ENCODE measurements around the gene FLRT1.

DNA sequence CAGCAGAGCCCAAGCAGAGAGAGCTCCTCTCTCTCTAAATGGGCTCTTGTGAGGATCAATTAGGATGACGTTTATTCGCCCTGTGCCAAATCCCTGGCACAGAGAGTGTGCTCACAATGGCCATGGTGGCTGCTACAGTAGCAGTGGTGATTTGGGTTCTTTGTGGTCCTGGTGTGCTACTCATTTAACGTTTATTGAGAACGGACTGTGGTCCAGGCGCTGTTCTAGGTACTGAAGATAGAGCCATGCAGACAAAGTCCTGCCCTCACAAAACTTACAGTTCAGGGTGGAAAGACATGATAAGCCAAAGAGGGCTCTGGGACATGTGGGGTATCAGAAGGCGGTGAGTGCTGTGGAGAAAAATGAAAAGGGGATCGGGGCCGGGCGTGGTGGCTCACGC, 44.2 kb upstream of the FLRT1 start:
- TF ChIP-seq, protein P1, sequence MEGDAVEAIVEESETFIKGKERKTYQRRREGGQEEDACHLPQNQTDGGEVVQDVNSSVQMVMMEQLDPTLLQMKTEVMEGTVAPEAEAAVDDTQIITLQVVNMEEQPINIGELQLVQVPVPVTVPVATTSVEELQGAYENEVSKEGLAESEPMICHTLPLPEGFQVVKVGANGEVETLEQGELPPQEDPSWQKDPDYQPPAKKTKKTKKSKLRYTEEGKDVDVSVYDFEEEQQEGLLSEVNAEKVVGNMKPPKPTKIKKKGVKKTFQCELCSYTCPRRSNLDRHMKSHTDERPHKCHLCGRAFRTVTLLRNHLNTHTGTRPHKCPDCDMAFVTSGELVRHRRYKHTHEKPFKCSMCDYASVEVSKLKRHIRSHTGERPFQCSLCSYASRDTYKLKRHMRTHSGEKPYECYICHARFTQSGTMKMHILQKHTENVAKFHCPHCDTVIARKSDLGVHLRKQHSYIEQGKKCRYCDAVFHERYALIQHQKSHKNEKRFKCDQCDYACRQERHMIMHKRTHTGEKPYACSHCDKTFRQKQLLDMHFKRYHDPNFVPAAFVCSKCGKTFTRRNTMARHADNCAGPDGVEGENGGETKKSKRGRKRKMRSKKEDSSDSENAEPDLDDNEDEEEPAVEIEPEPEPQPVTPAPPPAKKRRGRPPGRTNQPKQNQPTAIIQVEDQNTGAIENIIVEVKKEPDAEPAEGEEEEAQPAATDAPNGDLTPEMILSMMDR (IDR thresholded peaks at IDR 0.05) = no peak
- TF ChIP-seq POLR2A (IDR thresholded peaks at IDR 0.05) = no peak
